Ectodermal cell (in vitro differentiated cells): ENCODE results near the gene GABBR2.

Experiments used
- H3K27ac ChIP-seq: 2 replicates; pipeline ENCODE4 v1.7.0; 2013; ENCODE audit warnings: mild to moderate bottlenecking, low read depth, low read length; ENCODE audit not compliant: insufficient read depth, poor library complexity, severe bottlenecking
- H3K27me3 ChIP-seq: 2 replicates; pipeline ENCODE4 v1.7.0; 2013; ENCODE audit warnings: mild to moderate bottlenecking, low read length; ENCODE audit not compliant: insufficient read depth, control insufficient read depth, poor library complexity, severe bottlenecking
- H3K36me3 ChIP-seq: one replicate; pipeline ENCODE4 v1.7.0; 2013; ENCODE audit warnings: low read length; ENCODE audit not compliant: control insufficient read depth, insufficient read depth
- H3K4me1 ChIP-seq: one replicate; pipeline ENCODE4 v1.7.0; 2013; ENCODE audit warnings: low read length; ENCODE audit not compliant: control insufficient read depth, insufficient read depth
- H3K4me3 ChIP-seq: 2 replicates; pipeline ENCODE4 v1.7.0; 2013; ENCODE audit warnings: low read depth, low read length, control low read depth; ENCODE audit not compliant: insufficient read depth
- H3K9me3 ChIP-seq: 2 replicates; pipeline ENCODE4 v1.7.0; 2013; ENCODE audit warnings: mild to moderate bottlenecking, low read length, moderate library complexity; ENCODE audit not compliant: control insufficient read depth
- WGBS, 2 experiments: methylation state at CpG; one replicate each; pipeline ENCODE4 v1.1.7; 2013; ENCODE audit warnings: missing lambda C conversion rate in 2 of 2; 5-methylcytosine and 5-hydroxymethylcytosine counted together

GABBR2 gene

DNA sequence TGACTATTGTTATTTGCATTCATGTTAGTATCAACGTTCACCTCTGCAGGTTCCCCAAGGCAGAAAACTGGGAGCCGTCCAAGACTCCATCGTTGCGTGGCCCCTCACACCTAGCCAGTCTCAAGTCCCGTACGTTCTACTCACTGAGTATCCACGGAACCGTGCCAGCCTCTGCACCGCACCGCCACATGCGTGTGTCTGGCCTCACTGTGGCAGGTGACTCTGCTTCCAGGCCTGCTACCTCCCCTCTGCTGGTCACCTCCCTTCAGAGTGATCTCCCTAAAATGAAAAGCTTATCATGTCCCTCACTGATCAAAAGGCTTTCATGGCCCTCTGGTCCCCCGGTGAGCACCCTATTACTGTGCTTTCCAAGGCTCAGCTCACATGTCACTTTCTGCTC is 108.1 kb downstream of the GABBR2 start:
- WGBS, 2 experiments, result 94 to 95% methylated on average over 12 of the region's 12 CpGs

GRCh38 chr9:98599566-98600216 is 109.0 kb downstream of the GABBR2 start:
- 75 to 76% methylated on average over 8 of the region's 8 CpGs for WGBS, 2 experiments
- Histone ChIP-seq H3K27ac (no peak overlapping the region), H3K4me1 (peaks cover 17% of the 10 kb centered on the region), H3K9me3 (no peaks in the 10 kb centered on the region), H3K4me3 (no peak overlapping the region), H3K27me3 (no peaks in the 10 kb centered on the region), H3K36me3 (no peaks in the 10 kb centered on the region)

More for the DNA sequence above, 108.1 kb downstream of the GABBR2 start:
- Histone ChIP-seq H3K9me3 (no peaks in the 10 kb centered on the region), H3K4me1 (peaks cover 17% of the 10 kb centered on the region), H3K27me3 (no peaks in the 10 kb centered on the region), H3K4me3 (no peak overlapping the region), H3K27ac (no peak overlapping the region), H3K36me3 (no peaks in the 10 kb centered on the region)

DNA sequence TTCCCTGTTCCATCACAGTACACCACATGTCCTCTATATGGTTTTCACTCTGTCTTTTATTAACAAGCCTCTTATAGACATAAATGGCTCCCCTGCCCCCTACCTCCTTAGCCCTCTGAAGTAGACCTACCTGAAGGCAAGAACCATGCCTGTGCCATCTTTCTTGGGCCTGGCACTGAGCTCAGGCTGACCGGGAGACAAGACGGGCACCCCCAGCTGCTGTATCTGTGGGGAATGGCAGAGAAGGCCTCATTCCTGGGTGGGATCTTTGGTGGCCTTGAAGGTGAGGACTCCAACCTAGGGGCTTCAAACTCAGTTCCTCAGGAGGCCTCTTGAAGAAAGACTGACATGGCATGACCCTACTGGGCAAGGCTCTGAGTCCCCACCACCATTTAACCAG is 109.9 kb downstream of the GABBR2 start:
- no peaks in the 10 kb centered on the region for H3K36me3 ChIP-seq
- H3K9me3 ChIP-seq, result no peaks in the 10 kb centered on the region
- peaks cover 17% of the 10 kb centered on the region for H3K4me1 ChIP-seq
- whole genome bisulfite sequencing, 2 experiments, result 93 to 98% methylated on average over 2 of the region's 2 CpGs
- H3K4me3 ChIP-seq, result no peak overlapping the region
- no peak overlapping the region for H3K27ac ChIP-seq
- H3K27me3 ChIP-seq, result no peaks in the 10 kb centered on the region

DNA sequence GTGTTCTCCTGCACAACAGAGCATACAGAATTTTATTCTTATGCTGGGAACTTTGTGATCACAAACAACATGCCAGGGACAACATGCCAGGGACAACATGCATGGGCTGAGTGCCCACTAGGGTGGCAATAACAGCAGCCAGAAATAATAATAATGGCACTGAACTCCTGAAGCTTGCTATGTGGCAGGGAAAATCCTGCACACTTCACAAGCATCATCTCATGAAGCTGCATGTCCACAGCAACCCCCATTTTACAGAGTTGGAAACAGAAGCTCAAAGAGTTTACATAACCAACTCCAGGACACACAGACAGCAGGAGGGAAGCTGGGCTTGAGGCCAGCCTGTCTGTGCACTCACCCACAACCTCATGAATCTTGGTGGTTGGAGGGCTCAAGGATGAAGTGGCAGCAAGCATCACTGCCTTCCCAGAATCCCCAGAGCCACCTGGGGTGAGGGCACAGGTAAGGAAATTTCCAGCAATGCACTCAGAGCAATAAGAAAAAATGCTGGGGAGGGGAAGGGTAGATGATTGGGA is 111.4 kb downstream of the GABBR2 start:
- Histone ChIP-seq H3K27ac (no peak overlapping the region), H3K4me1 (peaks cover 17% of the 10 kb centered on the region), H3K36me3 (no peaks in the 10 kb centered on the region), H3K27me3 (no peaks in the 10 kb centered on the region), H3K4me3 (no peak overlapping the region), H3K9me3 (no peaks in the 10 kb centered on the region)

DNA sequence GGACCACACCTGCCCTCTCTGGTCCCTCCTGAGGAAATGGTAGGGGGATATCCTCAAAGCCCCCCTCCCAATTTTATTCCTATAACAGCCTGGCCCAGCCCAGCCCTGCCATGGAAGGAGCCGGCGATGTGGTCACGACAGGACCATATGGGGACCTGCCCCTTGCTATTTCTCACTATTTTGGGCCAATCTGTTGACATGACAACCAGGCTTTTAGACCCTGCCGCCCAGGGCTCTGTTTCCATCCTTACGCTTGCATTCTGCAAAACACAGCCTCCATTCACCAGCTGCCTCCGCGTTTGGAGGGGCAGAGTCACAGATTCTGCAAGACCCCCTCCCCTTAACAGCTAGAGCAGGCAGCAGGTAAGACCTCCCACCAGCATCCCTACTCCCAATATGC is 112.2 kb downstream of the GABBR2 start:
- Histone ChIP-seq H3K4me1 (peaks cover 17% of the 10 kb centered on the region), H3K36me3 (no peaks in the 10 kb centered on the region), H3K4me3 (no peak overlapping the region), H3K9me3 (no peaks in the 10 kb centered on the region), H3K27me3 (no peaks in the 10 kb centered on the region), H3K27ac (no peak overlapping the region)
- 81 to 86% methylated on average over 7 of the region's 7 CpGs for WGBS, 2 experiments

DNA sequence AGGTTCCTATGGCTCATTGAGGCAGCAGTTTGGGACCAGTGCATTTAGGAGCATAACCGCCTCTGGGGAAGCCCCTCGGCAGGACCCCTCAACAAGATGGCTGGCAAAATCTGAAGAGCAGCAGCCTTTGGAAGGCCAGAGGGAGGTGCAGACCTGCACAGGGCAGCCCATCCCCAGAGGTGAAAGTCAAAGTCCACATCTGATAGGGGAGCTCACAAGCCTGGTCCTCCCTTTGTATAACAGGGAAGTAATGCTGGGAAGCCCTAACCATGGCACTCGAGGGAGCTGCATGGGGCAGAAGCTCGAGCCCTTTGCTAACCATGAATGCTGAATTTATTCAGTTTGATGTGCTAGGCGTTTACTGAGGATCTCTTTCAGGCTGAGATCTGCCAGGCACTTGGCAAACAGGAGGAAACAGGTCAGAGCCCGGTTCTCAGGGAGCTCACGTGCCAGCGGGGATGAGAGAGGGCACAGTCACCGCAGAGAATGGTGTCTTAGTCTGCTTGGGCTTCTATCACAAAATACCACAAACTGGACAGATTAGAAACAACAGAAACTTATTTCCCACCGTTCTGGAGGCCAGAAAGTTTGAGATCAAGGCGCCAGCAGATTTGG is 114.1 kb downstream of the GABBR2 start:
- Histone ChIP-seq H3K9me3 (no peaks in the 10 kb centered on the region), H3K27me3 (no peaks in the 10 kb centered on the region), H3K36me3 (no peaks in the 10 kb centered on the region), H3K4me1 (peaks cover 4% of the 10 kb centered on the region), H3K27ac (no peak overlapping the region), H3K4me3 (no peak overlapping the region)
- WGBS, 2 experiments, result 93 to 95% methylated on average over 11 of the region's 11 CpGs

GRCh38 chr9:98593354-98594253 is 115.1 kb downstream of the GABBR2 start:
- H3K4me1 ChIP-seq, result no peaks in the 10 kb centered on the region
- H3K27me3 ChIP-seq, result no peaks in the 10 kb centered on the region
- WGBS, 2 experiments, result 91% methylated on average over 15 of the region's 15 CpGs
- H3K4me3 ChIP-seq, result no peak overlapping the region
- H3K9me3 ChIP-seq, result no peaks in the 10 kb centered on the region
- no peaks in the 10 kb centered on the region for H3K36me3 ChIP-seq
- no peak overlapping the region for H3K27ac ChIP-seq

DNA sequence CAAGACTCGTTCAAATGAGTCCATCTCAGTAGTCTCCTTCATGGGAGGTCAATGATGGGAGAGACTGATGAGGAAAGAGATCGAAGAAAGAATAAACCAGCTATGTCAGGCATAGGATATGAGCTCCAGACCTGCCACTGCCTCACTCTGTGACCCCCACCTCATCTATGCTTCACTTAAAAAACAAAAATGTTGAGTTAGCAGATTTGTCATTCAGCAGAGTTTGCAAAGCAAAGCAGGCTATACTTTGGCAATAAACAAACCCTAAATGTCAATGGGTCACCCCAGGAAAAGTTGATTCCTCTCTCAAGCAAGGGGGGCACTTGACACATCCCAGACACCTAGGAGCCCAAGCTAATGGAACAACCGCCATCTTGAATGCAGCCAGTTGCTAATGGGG is 117.0 kb downstream of the GABBR2 start:
- WGBS, 2 experiments, result 91 to 98% methylated on average over 3 of the region's 3 CpGs
- H3K27me3 ChIP-seq, result no peaks in the 10 kb centered on the region

DNA sequence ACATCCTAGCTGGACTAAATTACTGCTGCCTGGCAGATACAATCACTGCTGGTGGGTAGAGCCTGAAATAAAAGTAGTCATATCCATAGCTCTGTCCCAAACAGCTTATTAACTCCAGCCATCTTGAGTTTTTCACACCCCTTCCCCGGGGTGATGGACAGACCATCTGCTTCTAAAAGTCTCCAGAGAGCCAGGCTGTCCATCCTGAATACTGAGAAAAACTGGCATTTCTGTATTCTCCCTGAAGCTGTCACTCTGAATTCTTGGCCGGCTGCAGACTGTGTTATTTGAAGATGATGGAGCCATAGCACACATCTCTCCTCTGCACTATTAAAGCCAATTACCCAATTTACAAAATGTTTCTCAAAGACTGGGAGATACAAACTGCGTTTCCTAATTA is 118.6 kb downstream of the GABBR2 start:
- Histone ChIP-seq H3K27ac (no peak overlapping the region), H3K27me3 (no peaks in the 10 kb centered on the region), H3K9me3 (no peaks in the 10 kb centered on the region), H3K4me3 (no peak overlapping the region), H3K36me3 (no peaks in the 10 kb centered on the region), H3K4me1 (no peaks in the 10 kb centered on the region)
- WGBS, 2 experiments, result 89 to 96% methylated on average over 3 of the region's 3 CpGs

More for the DNA sequence above, 117.0 kb downstream of the GABBR2 start:
- no peak overlapping the region for H3K27ac ChIP-seq
- H3K4me3 ChIP-seq, result no peak overlapping the region
- H3K36me3 ChIP-seq, result no peaks in the 10 kb centered on the region
- no peaks in the 10 kb centered on the region for H3K4me1 ChIP-seq
- H3K9me3 ChIP-seq, result no peaks in the 10 kb centered on the region

- 90 to 96% methylated on average over 3 to 4 of the region's 4 CpGs for WGBS, 2 experiments
- no peak overlapping the region for H3K27ac ChIP-seq
- no peaks in the 10 kb centered on the region for H3K27me3 ChIP-seq
- H3K9me3 ChIP-seq, result no peaks in the 10 kb centered on the region
- H3K4me3 ChIP-seq, result no peak overlapping the region
- H3K36me3 ChIP-seq, result no peaks in the 10 kb centered on the region
- no peaks in the 10 kb centered on the region for H3K4me1 ChIP-seq
Measured at GRCh38 chr9:98589102-98589501, 119.6 kb downstream of the GABBR2 start.
